ENCODE data around the gene RBM47.

DNA sequence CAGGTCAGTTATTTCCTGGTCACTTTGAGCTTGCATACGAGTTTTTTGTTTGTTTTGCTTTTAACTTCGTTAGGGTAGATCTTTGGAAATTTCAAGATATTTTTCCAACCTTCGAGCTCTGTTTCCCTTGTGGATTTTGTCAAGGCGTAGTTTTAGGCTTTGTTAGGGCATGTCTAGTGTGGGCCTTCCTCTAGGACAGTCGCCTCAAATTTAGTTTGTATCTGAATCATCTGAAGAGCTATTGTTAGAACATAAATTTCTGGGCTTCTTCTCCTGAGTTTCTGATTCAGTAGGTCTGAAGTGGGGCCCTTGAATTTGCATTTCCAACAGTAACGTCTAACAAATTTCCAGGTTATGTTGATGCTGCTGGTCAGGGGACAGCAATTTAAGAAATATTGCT is 48.8 kb upstream of the RBM47 start:
- TF ChIP-seq, protein P1, sequence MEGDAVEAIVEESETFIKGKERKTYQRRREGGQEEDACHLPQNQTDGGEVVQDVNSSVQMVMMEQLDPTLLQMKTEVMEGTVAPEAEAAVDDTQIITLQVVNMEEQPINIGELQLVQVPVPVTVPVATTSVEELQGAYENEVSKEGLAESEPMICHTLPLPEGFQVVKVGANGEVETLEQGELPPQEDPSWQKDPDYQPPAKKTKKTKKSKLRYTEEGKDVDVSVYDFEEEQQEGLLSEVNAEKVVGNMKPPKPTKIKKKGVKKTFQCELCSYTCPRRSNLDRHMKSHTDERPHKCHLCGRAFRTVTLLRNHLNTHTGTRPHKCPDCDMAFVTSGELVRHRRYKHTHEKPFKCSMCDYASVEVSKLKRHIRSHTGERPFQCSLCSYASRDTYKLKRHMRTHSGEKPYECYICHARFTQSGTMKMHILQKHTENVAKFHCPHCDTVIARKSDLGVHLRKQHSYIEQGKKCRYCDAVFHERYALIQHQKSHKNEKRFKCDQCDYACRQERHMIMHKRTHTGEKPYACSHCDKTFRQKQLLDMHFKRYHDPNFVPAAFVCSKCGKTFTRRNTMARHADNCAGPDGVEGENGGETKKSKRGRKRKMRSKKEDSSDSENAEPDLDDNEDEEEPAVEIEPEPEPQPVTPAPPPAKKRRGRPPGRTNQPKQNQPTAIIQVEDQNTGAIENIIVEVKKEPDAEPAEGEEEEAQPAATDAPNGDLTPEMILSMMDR (conservative IDR thresholded peaks at IDR 0.05; ENCODE audit: low read length) = no peak
- TF ChIP-seq EZH2phosphoT487 (IDR thresholded peaks at IDR 0.05; ENCODE audit: borderline replicate concordance) = no peak

Measured in Loucy (cell line).